M059J (cell line): Measurements from ENCODE around the gene SPRR2G. TPM values are rescaled to one million over a fixed set of nuclear protein-coding genes. Genes with fewer than 3 reads are reported as not detected.
"Not testable (repeated sequence)": the region's sequence is repeated elsewhere in the genome, so short reads cannot be mapped to it uniquely, and the experiment has no call there.

Source experiments
- DNase-seq: peaks from one replicate; pipeline ENCODE4 v3.0.0-alpha.2; 2012; ENCODE audit warnings: low read depth
- total RNA-seq: library from RNA; depleted of rRNA; stranded (reverse); fragments of >200 nt; shearing (Covaris generic); gene quantifications from 2 replicates; pipeline ENCODE4 v1.2.3, GENCODE V29; 2014; rRNA removed

Gene SPRR2G
- total RNA-seq, 1 experiment from 2014 or later = not detected

- DNase-seq = no peak
These were observed 37.3 kb downstream of the SPRR2G start, which contains the start of gene SPRR2F for GRCh38 chr1:153113416-153113815. SPRR2F (minus strand) TSS chr1:153113516; CDS start chr1:153112733, 783 bp downstream.

DNA sequence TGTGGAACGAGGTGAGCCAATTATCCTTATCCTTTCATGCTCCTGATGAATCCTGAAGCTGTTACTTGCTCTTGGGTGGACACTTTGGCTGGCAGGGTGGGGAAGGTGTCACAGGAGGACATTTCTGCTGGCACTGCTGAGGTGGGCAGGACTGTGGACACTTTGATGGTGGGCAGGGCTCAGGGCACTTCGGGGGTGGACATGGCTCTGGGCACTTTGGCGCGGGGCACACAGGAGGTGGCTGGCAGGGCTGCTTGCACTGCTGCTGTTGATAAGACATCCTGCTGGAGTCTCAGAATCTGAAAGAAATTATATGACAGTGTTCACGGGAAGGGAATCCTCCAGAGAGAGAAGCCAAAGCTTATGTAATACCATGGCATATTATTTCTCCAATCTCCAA is 38.2 kb downstream of the SPRR2G start:
- not testable (repeated sequence) for DNase-seq

DNA sequence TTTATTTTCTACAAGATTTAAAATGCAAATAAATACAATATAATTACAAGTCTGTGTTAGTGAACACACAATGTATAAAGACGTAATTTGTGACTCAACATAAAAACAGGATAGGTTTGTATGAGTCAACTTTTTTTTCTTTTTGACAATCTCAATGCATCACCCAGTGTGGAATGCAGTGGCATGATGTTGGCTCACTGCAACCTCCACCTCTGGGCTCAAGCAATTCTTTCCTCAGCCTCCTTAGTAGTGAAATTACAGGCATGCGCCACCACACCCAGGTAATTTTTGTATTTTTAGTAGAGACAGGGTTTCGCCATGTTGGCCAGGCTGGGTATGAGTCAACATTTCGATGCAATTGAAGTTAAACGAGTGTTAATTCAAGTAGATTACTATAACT is 50.4 kb downstream of the SPRR2G start:
- DNase-seq = peak; percentile 62

Other genes with a start within 250 kb of the SPRR2G start
- not detected in 2 replicates for gene IVL, start 242.3 kb downstream of the SPRR2G start, total RNA-seq
- gene SPRR5, start 203.7 kb downstream of the SPRR2G start, total RNA-seq = not detected in 2 replicates
- not detected in 2 replicates for gene SPRR4, start 180.2 kb downstream of the SPRR2G start, total RNA-seq
- gene SPRR1A, start 166.8 kb downstream of the SPRR2G start, total RNA-seq = not detected in 2 replicates
- gene SPRR3, start 149.1 kb downstream of the SPRR2G start, total RNA-seq = not detected in 2 replicates
- gene SPRR1B, start 119.7 kb downstream of the SPRR2G start, total RNA-seq = not detected in 2 replicates
- gene SPRR2D, start 109.8 kb downstream of the SPRR2G start, total RNA-seq = not detected in 2 replicates
- gene SPRR2A, start 93.4 kb downstream of the SPRR2G start, total RNA-seq = not detected in 2 replicates
- not detected in 2 replicates for gene SPRR2B, start 79.3 kb downstream of the SPRR2G start, total RNA-seq
- gene SPRR2E, start 56.4 kb downstream of the SPRR2G start, total RNA-seq = not detected in 2 replicates
- not detected in 2 replicates for gene SPRR2F, start 37.4 kb downstream of the SPRR2G start, total RNA-seq
- gene LELP1, start 52.5 kb upstream of the SPRR2G start, total RNA-seq = not detected in 2 replicates
- gene PRR9, start 66.7 kb upstream of the SPRR2G start, total RNA-seq = not detected in 2 replicates
- not detected in 2 replicates for gene LORICRIN, start 108.8 kb upstream of the SPRR2G start, total RNA-seq
- not detected in 2 replicates for gene PGLYRP3, start 162.1 kb upstream of the SPRR2G start, total RNA-seq
- not detected in 2 replicates for gene PGLYRP4, start 198.0 kb upstream of the SPRR2G start, total RNA-seq
- gene S100A9, start 207.0 kb upstream of the SPRR2G start, total RNA-seq = 0.22 TPM in 1 of 2 replicates, not detected in the other
- gene S100A12, start 224.7 kb upstream of the SPRR2G start, total RNA-seq = not detected in 2 replicates
- 0.15 TPM in 1 of 2 replicates, not detected in the other for gene S100A8, start 240.2 kb upstream of the SPRR2G start, total RNA-seq